Measurements from ENCODE around the gene WDR44. TPM values are rescaled to one million over a fixed set of nuclear protein-coding genes. Genes with fewer than 3 reads are reported as not detected.

The WDR44 gene
- total and polyA plus RNA-seq, 2 experiments from 2014 or later, result 5.3 to 9.7 TPM

- peak overlapping the region; percentile 69 for H3K4me2 ChIP-seq
- TF ChIP-seq EZH2phosphoT487 (IDR thresholded peaks at IDR 0.05; ENCODE audit: low read depth, severe bottlenecking, unreplicated experiment) (no peak), EZH2 (IDR thresholded peaks at IDR 0.05; ENCODE audit: borderline replicate concordance) (no peak)
- TF ChIP-seq, protein P1, sequence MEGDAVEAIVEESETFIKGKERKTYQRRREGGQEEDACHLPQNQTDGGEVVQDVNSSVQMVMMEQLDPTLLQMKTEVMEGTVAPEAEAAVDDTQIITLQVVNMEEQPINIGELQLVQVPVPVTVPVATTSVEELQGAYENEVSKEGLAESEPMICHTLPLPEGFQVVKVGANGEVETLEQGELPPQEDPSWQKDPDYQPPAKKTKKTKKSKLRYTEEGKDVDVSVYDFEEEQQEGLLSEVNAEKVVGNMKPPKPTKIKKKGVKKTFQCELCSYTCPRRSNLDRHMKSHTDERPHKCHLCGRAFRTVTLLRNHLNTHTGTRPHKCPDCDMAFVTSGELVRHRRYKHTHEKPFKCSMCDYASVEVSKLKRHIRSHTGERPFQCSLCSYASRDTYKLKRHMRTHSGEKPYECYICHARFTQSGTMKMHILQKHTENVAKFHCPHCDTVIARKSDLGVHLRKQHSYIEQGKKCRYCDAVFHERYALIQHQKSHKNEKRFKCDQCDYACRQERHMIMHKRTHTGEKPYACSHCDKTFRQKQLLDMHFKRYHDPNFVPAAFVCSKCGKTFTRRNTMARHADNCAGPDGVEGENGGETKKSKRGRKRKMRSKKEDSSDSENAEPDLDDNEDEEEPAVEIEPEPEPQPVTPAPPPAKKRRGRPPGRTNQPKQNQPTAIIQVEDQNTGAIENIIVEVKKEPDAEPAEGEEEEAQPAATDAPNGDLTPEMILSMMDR (IDR thresholded peaks at IDR 0.05; ENCODE audit: poor library complexity), result no peak
Measured at GRCh38 chrX:118498755-118499154, 152.8 kb downstream of the WDR44 start.

DNA sequence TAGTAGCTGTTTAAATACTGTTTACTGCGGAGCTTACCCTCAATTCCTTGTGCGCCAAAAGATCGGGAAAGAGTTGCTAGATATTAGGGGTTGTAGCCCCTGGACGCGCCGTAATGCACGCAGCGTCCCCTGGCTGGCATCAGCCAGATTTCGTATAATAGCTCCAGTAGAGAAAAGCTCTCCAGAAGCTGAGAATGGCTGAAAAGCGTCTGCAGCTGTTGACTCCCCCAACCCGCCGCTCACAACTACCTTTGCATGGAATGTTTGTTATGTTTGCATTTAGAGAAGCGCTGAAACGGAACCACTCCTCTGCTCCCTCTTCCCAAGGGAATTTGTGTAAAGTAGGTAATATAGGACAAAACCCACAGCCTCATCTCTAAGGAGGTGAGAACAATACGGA lies 153.4 kb downstream of the WDR44 start:
- Histone ChIP-seq H3K27me3 (no peaks in the 10 kb centered on the region), H3K79me2 (no peaks in the 10 kb centered on the region), H3K4me2 (peak overlapping the region; percentile 69), H3K27ac (no peak overlapping the region), H3K9me3 (ENCODE audit: low read depth) (no peaks in the 10 kb centered on the region), H3K4me1 (ENCODE audit: insufficient read depth) (peaks cover 4% of the 10 kb centered on the region), H2AFZ (no peak overlapping the region), H3K4me3 (no peak overlapping the region), H4K20me1 (ENCODE audit: insufficient read depth, poor library complexity, severe bottlenecking) (no peaks in the 10 kb centered on the region), H3K36me3 (replicated peaks; ENCODE audit: insufficient read depth, low read depth) (no peaks in the 10 kb centered on the region), H3K9me2 (replicated peaks; ENCODE audit: insufficient read depth) (no peaks in the 10 kb centered on the region)
- WGBS (ENCODE audit: low lambda C conversion rate, missing lambda C conversion rate), result 58% methylated on average over 15 of the region's 15 CpGs
- TF ChIP-seq, protein P1 (IDR thresholded peaks at IDR 0.05; ENCODE audit: poor library complexity), result no peak
- TF ChIP-seq EZH2phosphoT487 (IDR thresholded peaks at IDR 0.05; ENCODE audit: low read depth, severe bottlenecking, unreplicated experiment) (no peak), EZH2 (IDR thresholded peaks at IDR 0.05; ENCODE audit: borderline replicate concordance) (no peak)
- peak; percentile 13 for DNase-seq (ENCODE audit: low spot score)

More at GRCh38 chrX:118498755-118499154, 152.8 kb downstream of the WDR44 start:
- H3K9me3 ChIP-seq (ENCODE audit: low read depth), result no peaks in the 10 kb centered on the region
- 78% methylated on average over 2 of the region's 2 CpGs for WGBS (ENCODE audit: low lambda C conversion rate, missing lambda C conversion rate)
- no peaks in the 10 kb centered on the region for H3K27me3 ChIP-seq
- no peak overlapping the region for H3K27ac ChIP-seq
- no peaks in the 10 kb centered on the region for H4K20me1 ChIP-seq (ENCODE audit: insufficient read depth, poor library complexity, severe bottlenecking)
- no peak overlapping the region for H2AFZ ChIP-seq
- peaks cover 4% of the 10 kb centered on the region for H3K4me1 ChIP-seq (ENCODE audit: insufficient read depth)
- H3K9me2 ChIP-seq (replicated peaks; ENCODE audit: insufficient read depth), result no peaks in the 10 kb centered on the region
- DNase-seq (ENCODE audit: low spot score), result no peak
- no peaks in the 10 kb centered on the region for H3K79me2 ChIP-seq
- no peak overlapping the region for H3K4me3 ChIP-seq
- no peaks in the 10 kb centered on the region for H3K36me3 ChIP-seq (replicated peaks; ENCODE audit: insufficient read depth, low read depth)

MicroRNAs within 50 kb of the gene (microRNA counts, 767-probe panel; counts per million panel counts)
- microRNA hsa-miR-1277-3p, result not detected

Small RNA genes lying within 50 kb of the gene (microRNA-seq; reads per million reads assigned to microRNA genes)
- gene MIR1277, result 13.0 reads per million, percentile 29 among the genes with 10 or more reads in this experiment

Small RNA genes lying within 50 kb of the gene (small RNA-seq; reads per million reads assigned to genes)
- gene MIR1277, result not detected

Other genes with a start within 250 kb of the WDR44 start
- gene KLHL13, start 229.3 kb upstream of the WDR44 start, total RNA-seq, result 44.9 and 49.4 TPM in 2 replicates
- 12.3 and 18.5 TPM in 2 replicates for gene KLHL13, start 229.3 kb upstream of the WDR44 start, polyA plus RNA-seq
- 8.3 and 9.8 TPM in 2 replicates for gene DOCK11, start 149.7 kb downstream of the WDR44 start, total RNA-seq
- 7.6 and 8.1 TPM in 2 replicates for gene DOCK11, start 149.7 kb downstream of the WDR44 start, polyA plus RNA-seq